ENCODE data around the gene CSNK1D. TPM values are rescaled to one million over a fixed set of nuclear protein-coding genes. Genes with fewer than 3 reads are reported as not detected.

Gene CSNK1D
- total and polyA plus RNA-seq, 5 donors from 2014 or later = 41.2 to 333 (median 49.0) TPM

- ATAC-seq (ENCODE audit: low read depth in 2 of 2) (no peak), DNase-seq (no peak)
- peaks cover 18% of the 10 kb centered on the region for H3K36me3 Mint-ChIP-seq
- Histone ChIP-seq H3K4me1 (ENCODE audit: control insufficient read depth, insufficient read depth, low read length, poor library complexity, severe bottlenecking) (peaks cover 59% of the 10 kb centered on the region), H3K9me3 (ENCODE audit: control insufficient read depth in 2 of 2, low read length in 2 of 2) (no peaks in the 10 kb centered on the region), H3K27me3 (ENCODE audit: control insufficient read depth, insufficient read depth, low read length) (no peaks in the 10 kb centered on the region), H3K27ac (ENCODE audit: insufficient read depth, low read length, poor library complexity, severe bottlenecking) (peak overlapping the region; percentile 28), H3K4me3 (ENCODE audit: low read depth, low read length) (peak overlapping the region; percentile 77), H3K36me3 (ENCODE audit: control insufficient read depth, insufficient read depth, low read length) (peaks cover 29% of the 10 kb centered on the region)
- no peaks in the 10 kb centered on the region for H3K9me3 Mint-ChIP-seq
- H3K4me1 Mint-ChIP-seq = peaks cover 6 to 63% (median 47%) of the 10 kb centered on the region in 4 donors
- H3K27me3 Mint-ChIP-seq = peaks cover 8% of the 10 kb centered on the region
- peak overlapping the region; percentile 86 to 98 (median 96) for H3K4me3 Mint-ChIP-seq
- H3K27ac Mint-ChIP-seq = peak overlapping the region in 2 of 3 donors; percentile 87 to 93
These were observed 2.1 kb downstream of the CSNK1D start for GRCh38 chr17:82271401-82271800.

- Histone ChIP-seq H3K36me3 (ENCODE audit: control insufficient read depth, insufficient read depth, low read length) (peaks cover 37% of the 10 kb centered on the region), H3K27ac (ENCODE audit: insufficient read depth, low read length, poor library complexity, severe bottlenecking) (peak overlapping the region; percentile 28), H3K9me3 (ENCODE audit: control insufficient read depth in 2 of 2, low read length in 2 of 2) (no peaks in the 10 kb centered on the region), H3K4me1 (ENCODE audit: control insufficient read depth, insufficient read depth, low read length, poor library complexity, severe bottlenecking) (peaks cover 59% of the 10 kb centered on the region), H3K27me3 (ENCODE audit: control insufficient read depth, insufficient read depth, low read length) (no peaks in the 10 kb centered on the region), H3K4me3 (ENCODE audit: low read depth, low read length) (peak overlapping the region; percentile 42)
- H3K27ac Mint-ChIP-seq = peak overlapping the region in 1 of 3 donors; percentile 95
- H3K36me3 Mint-ChIP-seq = peaks cover 18% of the 10 kb centered on the region
- H3K4me3 Mint-ChIP-seq = peak overlapping the region; percentile 62 to 98 (median 90)
- no peak for ATAC-seq (ENCODE audit: low read depth in 2 of 2)
- peaks cover 6 to 70% (median 54%) of the 10 kb centered on the region in 4 donors for H3K4me1 Mint-ChIP-seq
- DNase-seq = no peak
- peaks cover 7% of the 10 kb centered on the region for H3K27me3 Mint-ChIP-seq
- no peaks in the 10 kb centered on the region for H3K9me3 Mint-ChIP-seq
These were observed 2.8 kb downstream of the CSNK1D start for GRCh38 chr17:82270651-82271050.

GRCh38 chr17:82269882-82270500 lies 3.5 kb downstream of the CSNK1D start:
- Mint-ChIP-seq H3K9me3 (no peaks in the 10 kb centered on the region), H3K27ac (peak overlapping the region; percentile 65 to 95 (median 82)), H3K27me3 (peaks cover 5% of the 10 kb centered on the region), H3K4me1 (peaks cover 6 to 69% (median 56%) of the 10 kb centered on the region in 4 donors), H3K36me3 (peaks cover 18% of the 10 kb centered on the region), H3K4me3 (peak overlapping the region; percentile 76 to 98 (median 90))
- H3K27me3 ChIP-seq (ENCODE audit: control insufficient read depth, insufficient read depth, low read length) = no peaks in the 10 kb centered on the region
- H3K4me3 ChIP-seq (ENCODE audit: low read depth, low read length) = peak overlapping the region; percentile 42
- peaks cover 59% of the 10 kb centered on the region for H3K4me1 ChIP-seq (ENCODE audit: control insufficient read depth, insufficient read depth, low read length, poor library complexity, severe bottlenecking)
- H3K36me3 ChIP-seq (ENCODE audit: control insufficient read depth, insufficient read depth, low read length) = peaks cover 43% of the 10 kb centered on the region
- H3K9me3 ChIP-seq (ENCODE audit: control insufficient read depth in 2 of 2, low read length in 2 of 2) = no peaks in the 10 kb centered on the region
- no peak for ATAC-seq (ENCODE audit: low read depth in 2 of 2)
- peak overlapping the region; percentile 28 for H3K27ac ChIP-seq (ENCODE audit: insufficient read depth, low read length, poor library complexity, severe bottlenecking)
- no peak for DNase-seq

- DNase-seq (no peak), ATAC-seq (ENCODE audit: low read depth in 2 of 2) (no peak)
- Histone ChIP-seq H3K27me3 (ENCODE audit: control insufficient read depth, insufficient read depth, low read length) (no peaks in the 10 kb centered on the region), H3K4me3 (ENCODE audit: low read depth, low read length) (no peak overlapping the region), H3K9me3 (ENCODE audit: control insufficient read depth in 2 of 2, low read length in 2 of 2) (no peaks in the 10 kb centered on the region), H3K27ac (ENCODE audit: insufficient read depth, low read length, poor library complexity, severe bottlenecking) (peak overlapping the region; percentile 14), H3K36me3 (ENCODE audit: control insufficient read depth, insufficient read depth, low read length) (peaks cover 49% of the 10 kb centered on the region), H3K4me1 (ENCODE audit: control insufficient read depth, insufficient read depth, low read length, poor library complexity, severe bottlenecking) (peaks cover 59% of the 10 kb centered on the region)
- H3K36me3 Mint-ChIP-seq = peaks cover 21% of the 10 kb centered on the region
- H3K9me3 Mint-ChIP-seq = no peaks in the 10 kb centered on the region
- H3K4me3 Mint-ChIP-seq = peak overlapping the region; percentile 85 to 98 (median 90)
- peak overlapping the region; percentile 34 to 95 (median 65) for H3K27ac Mint-ChIP-seq
- peaks cover 6 to 69% (median 56%) of the 10 kb centered on the region in 4 donors for H3K4me1 Mint-ChIP-seq
- peaks cover 5% of the 10 kb centered on the region for H3K27me3 Mint-ChIP-seq
These were observed 4.2 kb downstream of the CSNK1D start for GRCh38 chr17:82269138-82269881.

- H3K4me3 ChIP-seq (ENCODE audit: low read depth, low read length) = no peak overlapping the region
- H3K27ac Mint-ChIP-seq = peak overlapping the region; percentile 38 to 85 (median 49)
- H3K9me3 ChIP-seq (ENCODE audit: control insufficient read depth in 2 of 2, low read length in 2 of 2) = no peaks in the 10 kb centered on the region
- ATAC-seq (ENCODE audit: low read depth in 2 of 2) (peak; percentile 43 to 53), DNase-seq (peak in 1 of 3 donors; percentile 19)
- no peaks in the 10 kb centered on the region for H3K9me3 Mint-ChIP-seq
- H3K27me3 Mint-ChIP-seq = no peaks in the 10 kb centered on the region
- peak overlapping the region; percentile 57 to 95 (median 70) for H3K4me3 Mint-ChIP-seq
- peaks cover 6 to 73% (median 56%) of the 10 kb centered on the region in 4 donors for H3K4me1 Mint-ChIP-seq
- no peaks in the 10 kb centered on the region for H3K27me3 ChIP-seq (ENCODE audit: control insufficient read depth, insufficient read depth, low read length)
- H3K27ac ChIP-seq (ENCODE audit: insufficient read depth, low read length, poor library complexity, severe bottlenecking) = peak overlapping the region; percentile 31
- H3K36me3 ChIP-seq (ENCODE audit: control insufficient read depth, insufficient read depth, low read length) = peaks cover 63% of the 10 kb centered on the region
- H3K36me3 Mint-ChIP-seq = peaks cover 26% of the 10 kb centered on the region
- H3K4me1 ChIP-seq (ENCODE audit: control insufficient read depth, insufficient read depth, low read length, poor library complexity, severe bottlenecking) = peaks cover 54% of the 10 kb centered on the region
These were observed 5.7 kb downstream of the CSNK1D start for GRCh38 chr17:82267575-82268379.

GRCh38 chr17:82266142-82266541 lies 7.4 kb downstream of the CSNK1D start:
- H3K36me3 ChIP-seq (ENCODE audit: control insufficient read depth, insufficient read depth, low read length) = peaks cover 72% of the 10 kb centered on the region
- H3K4me3 Mint-ChIP-seq = no peak overlapping the region
- peaks cover 39% of the 10 kb centered on the region for H3K4me1 ChIP-seq (ENCODE audit: control insufficient read depth, insufficient read depth, low read length, poor library complexity, severe bottlenecking)
- H3K36me3 Mint-ChIP-seq = peaks cover 34% of the 10 kb centered on the region
- H3K9me3 Mint-ChIP-seq = no peaks in the 10 kb centered on the region
- no peak overlapping the region for H3K27ac ChIP-seq (ENCODE audit: insufficient read depth, low read length, poor library complexity, severe bottlenecking)
- peak overlapping the region in 2 of 3 donors; percentile 42 to 61 for H3K27ac Mint-ChIP-seq
- DNase-seq = no peak
- ATAC-seq (ENCODE audit: low read depth in 2 of 2) = no peak
- no peaks in the 10 kb centered on the region for H3K27me3 Mint-ChIP-seq
- peaks cover 0 to 66% (median 46%) of the 10 kb centered on the region in 4 donors for H3K4me1 Mint-ChIP-seq
- no peak overlapping the region for H3K4me3 ChIP-seq (ENCODE audit: low read depth, low read length)
- no peaks in the 10 kb centered on the region for H3K27me3 ChIP-seq (ENCODE audit: control insufficient read depth, insufficient read depth, low read length)
- H3K9me3 ChIP-seq (ENCODE audit: control insufficient read depth in 2 of 2, low read length in 2 of 2) = no peaks in the 10 kb centered on the region

GRCh38 chr17:82263641-82264040 lies 9.9 kb downstream of the CSNK1D start:
- ATAC-seq (ENCODE audit: low read depth in 2 of 2) (no peak), DNase-seq (no peak)
- Mint-ChIP-seq H3K4me1 (peaks cover 0 to 52% (median 36%) of the 10 kb centered on the region in 4 donors), H3K9me3 (no peaks in the 10 kb centered on the region), H3K27me3 (no peaks in the 10 kb centered on the region), H3K36me3 (peaks cover 43% of the 10 kb centered on the region), H3K27ac (no peak overlapping the region), H3K4me3 (no peak overlapping the region)
- Histone ChIP-seq H3K27ac (ENCODE audit: insufficient read depth, low read length, poor library complexity, severe bottlenecking) (no peak overlapping the region), H3K36me3 (ENCODE audit: control insufficient read depth, insufficient read depth, low read length) (peaks cover 84% of the 10 kb centered on the region), H3K4me1 (ENCODE audit: control insufficient read depth, insufficient read depth, low read length, poor library complexity, severe bottlenecking) (peaks cover 15% of the 10 kb centered on the region), H3K9me3 (ENCODE audit: control insufficient read depth in 2 of 2, low read length in 2 of 2) (no peaks in the 10 kb centered on the region), H3K4me3 (ENCODE audit: low read depth, low read length) (no peak overlapping the region), H3K27me3 (ENCODE audit: control insufficient read depth, insufficient read depth, low read length) (no peaks in the 10 kb centered on the region)
